Activated CD4-positive, alpha-beta memory T cell treated with anti-CD3 and anti-CD28 coated beads, Interleukin-2, amount 10 ng/mL, durations not matched to agents 7 days and 5 days (primary cell): Measurements from ENCODE around the gene MMS22L. TPM values are rescaled to one million over a fixed set of nuclear protein-coding genes. Genes with fewer than 3 reads are reported as not detected.
"Not testable (repeated sequence)": the region's sequence is repeated elsewhere in the genome, so short reads cannot be mapped to it uniquely, and the experiment has no call there.

Source experiments
- CTCF ChIA-PET: fragments of 350-600 bp; sonication (Branson Sonifier 250); formaldehyde crosslinking; loops from one replicate; lab custom pipeline; 2021; ENCODE audit warnings: antibody characterized with exemption, inconsistent platforms; lab: Charles Lee
- POLR2A ChIA-PET: fragments of 350-600 bp; sonication (Branson Sonifier 250); formaldehyde crosslinking; loops from one replicate; lab custom pipeline; 2021; ENCODE audit warnings: antibody characterized with exemption; lab: Charles Lee
- DNase-seq: peaks from one replicate; pipeline ENCODE4 v3.0.0-alpha.2; 2020
- H3K27ac Mint-ChIP-seq: one replicate; pipeline ENCODE4 v1.8.0; 2021; ENCODE audit warnings: mild to moderate bottlenecking, mixed read lengths
- H3K27me3 Mint-ChIP-seq: one replicate; pipeline ENCODE4 v1.8.0; 2021; ENCODE audit warnings: mixed read lengths
- H3K36me3 Mint-ChIP-seq: one replicate; pipeline ENCODE4 v1.8.0; 2021; ENCODE audit warnings: low read depth, mixed read lengths
- H3K4me1 Mint-ChIP-seq: one replicate; pipeline ENCODE4 v1.8.0; 2021; ENCODE audit warnings: mixed read lengths
- H3K4me3 Mint-ChIP-seq: one replicate; pipeline ENCODE4 v1.8.0; 2021; ENCODE audit warnings: mild to moderate bottlenecking, mixed read lengths
- H3K9me3 Mint-ChIP-seq: one replicate; pipeline ENCODE4 v1.8.0; 2021; ENCODE audit warnings: mixed read lengths
- total RNA-seq, 2 experiments: library from RNA; stranded (reverse); gene quantifications; one replicate each; pipeline ENCODE4 v1.2.3, GENCODE V29; 2021

The MMS22L gene
- total RNA-seq, 2 experiments from 2014 or later = 32.7 to 39.4 TPM

GRCh38 chr6:97174471-97174870 lies 108.5 kb downstream of the MMS22L start:
- no peaks in the 10 kb centered on the region for H3K9me3 Mint-ChIP-seq
- no peak for DNase-seq
- no peak overlapping the region for H3K27ac Mint-ChIP-seq
- no peaks in the 10 kb centered on the region for H3K27me3 Mint-ChIP-seq
- peaks cover 38% of the 10 kb centered on the region for H3K36me3 Mint-ChIP-seq
- POLR2A ChIA-PET = no interaction called here
- no peak overlapping the region for H3K4me3 Mint-ChIP-seq
- CTCF ChIA-PET = interaction anchor here (2.7 kb wide), 1 partner anchor 12 kb away, joined by 11 read pairs; no protein-coding TSS in a partner anchor
- no peaks in the 10 kb centered on the region for H3K4me1 Mint-ChIP-seq

DNA sequence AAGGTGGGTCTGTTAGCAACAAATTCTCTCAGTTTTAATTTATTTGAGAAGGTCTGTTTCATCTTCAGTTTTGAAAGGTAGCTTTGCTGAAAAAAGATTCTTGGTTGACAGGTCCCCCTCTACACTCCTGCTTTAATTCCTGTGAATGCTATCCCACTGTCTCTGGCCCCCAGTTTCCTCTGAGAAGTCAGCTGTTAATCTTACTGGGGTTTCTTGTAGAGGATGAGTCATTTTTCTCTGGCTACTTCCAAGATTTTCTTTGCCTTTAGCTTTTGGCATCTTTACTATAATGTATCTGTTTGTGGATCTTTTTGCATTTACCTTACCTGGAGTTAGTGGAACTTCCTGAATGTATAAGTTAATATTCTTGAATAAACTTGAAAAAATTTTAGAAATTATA lies 122.7 kb downstream of the MMS22L start:
- DNase-seq = no peak
- H3K9me3 Mint-ChIP-seq = peaks cover 14% of the 10 kb centered on the region
- no peak overlapping the region for H3K27ac Mint-ChIP-seq
- ChIA-PET CTCF (no interaction called here), POLR2A (no interaction called here)
- H3K36me3 Mint-ChIP-seq = peaks cover 74% of the 10 kb centered on the region
- no peaks in the 10 kb centered on the region for H3K27me3 Mint-ChIP-seq
- no peak overlapping the region for H3K4me3 Mint-ChIP-seq
- no peaks in the 10 kb centered on the region for H3K4me1 Mint-ChIP-seq

DNA sequence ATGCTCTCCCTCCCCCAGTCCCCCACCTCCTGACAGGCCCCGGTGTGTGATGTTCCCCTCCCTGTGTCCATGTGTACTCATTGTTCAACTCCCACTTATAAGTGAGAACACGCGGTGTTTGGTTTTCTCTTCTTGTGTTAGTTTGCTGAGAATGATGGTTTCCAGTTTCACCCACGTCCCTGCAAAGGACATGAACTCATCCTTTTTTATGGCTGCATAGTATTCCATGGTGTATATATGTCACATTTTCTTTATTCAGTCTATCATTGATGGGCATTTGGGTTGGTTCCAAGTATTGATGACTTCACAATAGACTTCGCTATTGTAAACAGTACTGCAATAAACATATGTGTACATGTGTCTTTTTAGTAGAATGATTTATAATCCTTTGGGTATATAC lies 127.6 kb downstream of the MMS22L start:
- DNase-seq, H3K4me1 Mint-ChIP-seq, POLR2A ChIA-PET, H3K4me3 Mint-ChIP-seq, CTCF ChIA-PET, H3K27ac Mint-ChIP-seq, H3K27me3 Mint-ChIP-seq: not testable (repeated sequence)
- H3K9me3 Mint-ChIP-seq = peaks cover 14% of the 10 kb centered on the region
- H3K36me3 Mint-ChIP-seq = peaks cover 57% of the 10 kb centered on the region

DNA sequence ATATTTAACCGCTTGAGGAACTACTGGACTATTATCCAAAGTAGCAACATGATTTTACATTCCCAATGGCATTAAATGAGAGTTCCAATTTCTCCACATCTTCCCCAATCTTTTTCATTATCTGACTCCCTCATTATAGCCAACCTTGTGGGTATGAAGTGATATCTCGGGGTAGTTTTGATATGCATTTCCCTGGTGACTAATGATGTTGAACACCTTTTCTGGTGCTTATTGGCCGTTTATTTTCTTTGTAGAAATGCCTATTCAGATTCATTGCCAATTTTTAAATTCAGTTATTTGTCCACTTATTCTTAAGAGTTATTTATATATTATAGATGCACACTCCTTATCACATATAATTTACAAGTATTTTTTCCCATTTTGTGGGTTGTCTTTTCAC lies 129.0 kb downstream of the MMS22L start:
- DNase-seq = no peak
- ChIA-PET CTCF (no interaction called here), POLR2A (no interaction called here)
- Mint-ChIP-seq H3K27me3 (no peaks in the 10 kb centered on the region), H3K4me3 (no peak overlapping the region), H3K36me3 (peaks cover 57% of the 10 kb centered on the region), H3K4me1 (no peaks in the 10 kb centered on the region), H3K9me3 (peaks cover 14% of the 10 kb centered on the region), H3K27ac (no peak overlapping the region)

DNA sequence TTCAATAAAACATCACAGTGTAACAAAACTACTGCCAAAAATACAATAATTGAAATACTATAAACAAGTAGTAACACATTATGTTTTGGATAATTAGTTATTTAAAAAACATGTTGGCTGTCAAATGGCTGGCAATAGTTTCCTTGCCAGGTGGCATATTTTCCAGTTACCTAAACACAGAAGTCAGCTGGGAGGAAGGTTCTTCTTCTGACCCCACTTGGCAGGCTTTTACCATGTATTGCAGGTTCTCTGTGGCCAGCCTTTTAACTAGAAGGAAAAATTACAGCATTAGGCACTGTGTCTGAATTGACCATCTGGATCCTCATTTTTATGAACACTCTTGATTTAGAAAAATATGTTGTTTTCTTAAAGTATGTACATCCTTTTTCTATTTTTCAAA lies 131.4 kb downstream of the MMS22L start:
- no peak overlapping the region for H3K4me3 Mint-ChIP-seq
- peaks cover 35% of the 10 kb centered on the region for H3K36me3 Mint-ChIP-seq
- ChIA-PET CTCF (no interaction called here), POLR2A (no interaction called here)
- H3K4me1 Mint-ChIP-seq = no peaks in the 10 kb centered on the region
- H3K27me3 Mint-ChIP-seq = no peaks in the 10 kb centered on the region
- peaks cover 5% of the 10 kb centered on the region for H3K9me3 Mint-ChIP-seq
- no peak for DNase-seq
- no peak overlapping the region for H3K27ac Mint-ChIP-seq

- no peak overlapping the region for H3K4me3 Mint-ChIP-seq
- H3K4me1 Mint-ChIP-seq = no peaks in the 10 kb centered on the region
- H3K27me3 Mint-ChIP-seq = no peaks in the 10 kb centered on the region
- H3K27ac Mint-ChIP-seq = no peak overlapping the region
- CTCF ChIA-PET = no interaction called here
- H3K36me3 Mint-ChIP-seq = peaks cover 32% of the 10 kb centered on the region
- DNase-seq = no peak
- POLR2A ChIA-PET = no interaction called here
- no peaks in the 10 kb centered on the region for H3K9me3 Mint-ChIP-seq
Observed at GRCh38 chr6:97150932-97151331, 132.1 kb downstream of the MMS22L start.

GRCh38 chr6:97147421-97147820 lies 135.6 kb downstream of the MMS22L start:
- CTCF ChIA-PET = interaction anchor here (0.6 kb wide), 1 partner anchor 42 kb away, joined by 3 read pairs; no protein-coding TSS in a partner anchor
- no peak for DNase-seq
- no peak overlapping the region for H3K4me3 Mint-ChIP-seq

GRCh38 chr6:97145691-97146090 lies 137.3 kb downstream of the MMS22L start:
- Mint-ChIP-seq H3K27me3 (no peaks in the 10 kb centered on the region), H3K4me1 (no peaks in the 10 kb centered on the region), H3K4me3 (no peak overlapping the region), H3K9me3 (no peaks in the 10 kb centered on the region), H3K36me3 (peaks cover 28% of the 10 kb centered on the region), H3K27ac (no peak overlapping the region)
- DNase-seq = no peak
- CTCF ChIA-PET = interaction anchor here (0.7 kb wide), 1 partner anchor 97 kb away, joined by 3 read pairs; no protein-coding TSS in a partner anchor
- POLR2A ChIA-PET = no interaction called here

More at GRCh38 chr6:97147421-97147820, 135.6 kb downstream of the MMS22L start:
- Mint-ChIP-seq H3K36me3 (peaks cover 36% of the 10 kb centered on the region), H3K27ac (no peak overlapping the region), H3K27me3 (no peaks in the 10 kb centered on the region), H3K4me1 (no peaks in the 10 kb centered on the region), H3K9me3 (no peaks in the 10 kb centered on the region)
- POLR2A ChIA-PET = no interaction called here

DNA sequence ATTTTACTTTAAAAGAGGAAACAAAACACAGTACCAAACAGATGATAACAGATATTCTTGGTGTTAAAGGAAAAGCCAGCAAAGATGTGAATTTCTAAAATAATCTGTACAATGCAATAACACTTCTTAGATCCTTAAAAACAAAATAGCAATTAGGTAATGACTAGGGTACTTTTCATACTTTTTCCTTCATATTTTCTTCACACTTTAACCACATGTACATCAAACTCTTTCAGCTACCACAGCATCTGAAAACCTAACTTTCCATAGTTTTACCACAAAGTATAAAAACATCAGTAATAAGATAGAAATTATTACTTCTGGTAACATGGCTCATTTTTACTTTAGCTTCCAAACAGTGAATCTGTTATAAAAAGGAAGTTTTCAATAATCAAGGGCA lies 141.3 kb downstream of the MMS22L start:
- ChIA-PET POLR2A (no interaction called here), CTCF (no interaction called here)
- Mint-ChIP-seq H3K27ac (no peak overlapping the region), H3K27me3 (no peaks in the 10 kb centered on the region), H3K4me1 (no peaks in the 10 kb centered on the region), H3K9me3 (no peaks in the 10 kb centered on the region), H3K4me3 (no peak overlapping the region), H3K36me3 (peaks cover 18% of the 10 kb centered on the region)
- DNase-seq = no peak

- Mint-ChIP-seq H3K4me1 (no peaks in the 10 kb centered on the region), H3K27me3 (no peaks in the 10 kb centered on the region), H3K27ac (no peak overlapping the region), H3K36me3 (peaks cover 2% of the 10 kb centered on the region), H3K9me3 (no peaks in the 10 kb centered on the region), H3K4me3 (no peak overlapping the region)
- DNase-seq = no peak
- ChIA-PET POLR2A (no interaction called here), CTCF (no interaction called here)
Observed at GRCh38 chr6:97138581-97138980, 144.4 kb downstream of the MMS22L start.

DNA sequence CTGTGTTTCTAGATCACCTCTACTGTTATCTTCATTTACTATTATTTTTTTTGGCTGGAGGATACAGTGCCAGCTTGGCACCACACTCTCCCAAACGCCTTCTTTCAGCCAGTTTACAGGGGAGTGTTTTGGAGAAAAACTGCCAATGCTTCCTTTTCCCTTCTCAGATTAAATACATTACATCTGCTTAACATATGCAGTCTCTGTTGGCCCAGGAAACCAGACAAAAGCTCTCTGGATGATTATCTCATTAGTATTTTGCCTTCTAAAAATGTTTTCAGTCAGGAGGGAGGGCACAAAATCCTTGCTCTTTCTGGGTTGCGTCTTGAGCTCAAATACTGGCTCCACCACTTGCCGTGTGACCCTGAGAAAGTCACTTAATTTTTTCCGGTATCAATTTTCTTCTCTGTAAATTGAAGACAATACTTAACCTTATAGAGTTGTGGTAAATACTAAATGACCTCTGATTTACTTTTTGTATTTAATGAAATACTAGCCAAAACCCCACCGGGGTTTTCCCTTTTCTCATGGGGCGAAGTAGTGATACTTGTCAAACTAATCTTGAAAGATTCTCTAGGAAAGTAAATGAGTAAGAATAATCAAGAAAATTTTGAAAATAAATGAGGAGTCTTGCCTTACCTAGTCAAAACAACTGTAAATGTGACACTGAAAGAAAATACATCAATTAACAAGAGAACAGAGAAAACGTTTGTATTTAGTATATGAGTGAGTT lies 146.2 kb downstream of the MMS22L start:
- no peak overlapping the region for H3K4me3 Mint-ChIP-seq
- no peaks in the 10 kb centered on the region for H3K36me3 Mint-ChIP-seq
- DNase-seq = no peak
- ChIA-PET POLR2A (no interaction called here), CTCF (no interaction called here)
- H3K27ac Mint-ChIP-seq = no peak overlapping the region
- no peaks in the 10 kb centered on the region for H3K27me3 Mint-ChIP-seq
- H3K9me3 Mint-ChIP-seq = no peaks in the 10 kb centered on the region
- no peaks in the 10 kb centered on the region for H3K4me1 Mint-ChIP-seq

GRCh38 chr6:97133067-97133466 lies 149.9 kb downstream of the MMS22L start:
- Mint-ChIP-seq H3K9me3 (no peaks in the 10 kb centered on the region), H3K36me3 (no peaks in the 10 kb centered on the region), H3K4me3 (no peak overlapping the region), H3K27ac (no peak overlapping the region), H3K4me1 (no peaks in the 10 kb centered on the region), H3K27me3 (no peaks in the 10 kb centered on the region)
- no peak for DNase-seq
- ChIA-PET POLR2A (no interaction called here), CTCF (no interaction called here)

GRCh38 chr6:97129106-97129505 lies 153.9 kb downstream of the MMS22L start:
- H3K27me3 Mint-ChIP-seq = no peaks in the 10 kb centered on the region
- no peak overlapping the region for H3K27ac Mint-ChIP-seq
- H3K36me3 Mint-ChIP-seq = no peaks in the 10 kb centered on the region
- ChIA-PET POLR2A (no interaction called here), CTCF (no interaction called here)
- H3K9me3 Mint-ChIP-seq = no peaks in the 10 kb centered on the region
- no peak overlapping the region for H3K4me3 Mint-ChIP-seq
- no peaks in the 10 kb centered on the region for H3K4me1 Mint-ChIP-seq
- no peak for DNase-seq

DNA sequence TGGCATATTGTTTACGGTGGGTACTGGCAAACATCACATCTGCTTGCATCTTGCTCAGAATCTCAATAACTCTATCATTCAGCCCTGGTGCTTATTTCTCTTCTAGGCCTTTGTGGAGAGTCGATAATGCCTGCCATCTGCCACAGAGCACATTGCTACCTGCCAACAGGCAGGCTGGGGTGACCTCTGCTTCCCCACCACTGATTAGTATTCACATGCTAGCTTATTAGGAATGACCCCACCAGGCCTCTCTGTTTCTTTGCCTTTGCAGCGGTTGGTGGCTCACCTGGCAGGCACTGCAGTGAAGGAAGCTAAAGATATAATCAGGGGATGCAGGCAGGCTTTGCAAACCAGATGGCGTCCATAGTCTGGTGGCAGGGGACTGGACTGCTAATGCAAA lies 154.5 kb downstream of the MMS22L start:
- DNase-seq = no peak
- Mint-ChIP-seq H3K27ac (no peak overlapping the region), H3K4me3 (no peak overlapping the region), H3K4me1 (no peaks in the 10 kb centered on the region), H3K36me3 (no peaks in the 10 kb centered on the region), H3K27me3 (no peaks in the 10 kb centered on the region), H3K9me3 (no peaks in the 10 kb centered on the region)
- ChIA-PET POLR2A (no interaction called here), CTCF (no interaction called here)
